HepG2 (cell line): ENCODE results near the gene SNCAIP.

Experiments used
- CEBPB ChIP-seq: IDR thresholded peaks from 2 replicates; pipeline ENCODE4 v1.6.1; 2011; ENCODE audit warnings: low read depth, low read length, improper control_type of control experiment, borderline replicate concordance
- CTCF ChIP-seq: sonication (generic); formaldehyde crosslinking; IDR thresholded peaks from 2 replicates; pipeline ENCODE4 v1.5.0; 2020; ENCODE audit warnings: mild to moderate bottlenecking, missing genetic modification reagents, moderate library complexity
- POLR2A ChIP-seq, 2 experiments: IDR thresholded peaks; 2 replicates each; pipeline ENCODE4 v1.6.1; 2011; ENCODE audit warnings: low read depth in 2 of 2, low read length in 2 of 2, mild to moderate bottlenecking in 1 of 2, moderate library complexity in 1 of 2; ENCODE audit not compliant: insufficient read depth in 1 of 2
- POLR2AphosphoS5 ChIP-seq: IDR thresholded peaks from 2 replicates; pipeline ENCODE4 v1.6.1; 2012; ENCODE audit warnings: low read depth, low read length
- TBP ChIP-seq: sonication (generic); formaldehyde crosslinking; IDR thresholded peaks from 2 replicates; pipeline ENCODE4 v1.5.0; 2020; ENCODE audit warnings: missing genetic modification reagents
- ZEB1 ChIP-seq: IDR thresholded peaks from 2 replicates; pipeline ENCODE4 v1.6.1; 2012; ENCODE audit warnings: mild to moderate bottlenecking, low read depth, inconsistent platforms; ENCODE audit not compliant: insufficient replicate concordance
- ZIK1 ChIP-seq: sonication (generic); formaldehyde crosslinking; IDR thresholded peaks from 2 replicates; pipeline ENCODE4 v1.5.0; 2020; ENCODE audit warnings: mild to moderate bottlenecking, low read depth, missing genetic modification reagents, borderline replicate concordance
- ZNF280D ChIP-seq: sonication (generic); formaldehyde crosslinking; IDR thresholded peaks from 2 replicates; pipeline ENCODE4 v1.5.1; 2020; ENCODE audit warnings: mild to moderate bottlenecking, missing genetic modification reagents
- ZSCAN9 ChIP-seq: IDR thresholded peaks from 2 replicates; pipeline ENCODE4 v1.6.1; 2016; ENCODE audit warnings: borderline replicate concordance

GRCh38 chr5:122321921-122322320 lies 9.9 kb downstream of the SNCAIP start:
- no peak for TF ChIP-seq ZEB1
- TF ChIP-seq ZIK1 (CRISPR knock-in tag), result no peak
- no peak for TF ChIP-seq POLR2AphosphoS5
- TF ChIP-seq CTCF (CRISPR knock-in tag), result no peak
- TF ChIP-seq POLR2A (IDR thresholded peaks at IDR 0.05; ENCODE audit: insufficient read depth in 1 of 2, low read depth in 2 of 2, low read length in 2 of 2), result no peak
- TF ChIP-seq TBP (CRISPR knock-in tag), result no peak
- TF ChIP-seq ZSCAN9, result no peak
- TF ChIP-seq ZNF280D (CRISPR knock-in tag), result no peak
- no peak for TF ChIP-seq CEBPB
